GM23338 (cell line): ENCODE measurements around the gene SRRD. TPM values are rescaled to one million over a fixed set of nuclear protein-coding genes. Genes with fewer than 3 reads are reported as not detected.

Experiments
- CREB1 ChIP-seq: fragments of 250-450 bp; sonication (Bioruptor Pico); IDR thresholded peaks from 2 replicates; pipeline ENCODE4 v1.5.0; 2020; ENCODE audit warnings: low read depth, mild to moderate bottlenecking, moderate library complexity
- EZH2 ChIP-seq: fragments of 200-600 bp; sonication (generic); IDR thresholded peaks from one replicate; pipeline ENCODE4 v1.8.0; 2017; ENCODE audit warnings: antibody characterized with exemption, mild to moderate bottlenecking, low read depth; ENCODE audit not compliant: unreplicated experiment
- POLR2AphosphoS5 ChIP-seq: IDR thresholded peaks from 2 replicates; pipeline ENCODE4 v1.6.1; 2016; ENCODE audit warnings: antibody characterized with exemption, low read depth
- STAT1 ChIP-seq: IDR thresholded peaks from one replicate; pipeline ENCODE4 v1.6.1; 2016; ENCODE audit warnings: antibody characterized with exemption; ENCODE audit not compliant: unreplicated experiment
- ZNF114 ChIP-seq: fragments of 250-450 bp; sonication (Bioruptor Pico); IDR thresholded peaks from 2 replicates; pipeline ENCODE4 v1.5.0; 2020; ENCODE audit warnings: mild to moderate bottlenecking, moderate library complexity
- ZNF331 ChIP-seq: fragments of 250-450 bp; sonication (Bioruptor Pico); IDR thresholded peaks from 2 replicates; pipeline ENCODE4 v1.5.0; 2020; ENCODE audit warnings: low read depth, mild to moderate bottlenecking, moderate library complexity
- polyA plus RNA-seq: library from polyadenylated mRNA; unstranded; fragments of >200 nt; fragmentation: Nextera tagmentation; extraction: Ambion mirVana; gene quantifications from 2 replicates; pipeline ENCODE4 v1.2.1, GENCODE V29; 2016
- total RNA-seq: library from RNA; depleted of rRNA; stranded (reverse); fragments of >200 nt; shearing (Covaris generic); gene quantifications from 2 replicates; pipeline ENCODE4 v1.2.3, GENCODE V29; 2014
- TF ChIP-seq, protein P1 (sequence below): IDR thresholded peaks from one replicate; pipeline ENCODE4 v1.6.1; 2018; ENCODE audit warnings: antibody characterized with exemption; ENCODE audit not compliant: unreplicated experiment
- TF ChIP-seq, protein P2 (sequence below): fragments of 250-450 bp; sonication (Bioruptor Pico); IDR thresholded peaks from 2 replicates; pipeline ENCODE4 v1.5.0; 2020; ENCODE audit warnings: mild to moderate bottlenecking, moderate library complexity

SRRD gene
- total and polyA plus RNA-seq, 2 experiments from 2014 or later, result 17.8 to 23.2 TPM

DNA sequence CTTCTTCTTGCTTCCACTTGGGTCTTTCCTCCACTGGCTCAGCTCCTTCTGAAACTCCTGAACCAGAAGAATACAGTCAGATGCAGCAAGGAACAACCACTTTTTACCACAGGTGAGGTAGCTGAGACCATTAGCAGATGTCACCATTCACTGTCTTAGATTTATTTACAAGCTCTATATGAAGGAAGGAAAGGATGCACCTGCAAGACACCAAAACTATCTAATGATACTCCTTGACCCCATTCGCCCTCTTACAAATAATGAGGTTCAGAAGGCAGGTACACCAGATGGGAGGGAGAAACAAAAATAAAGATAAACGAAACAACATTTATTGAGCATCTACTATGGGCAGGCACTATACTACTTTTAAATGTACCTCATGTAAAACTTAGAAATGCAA is 18.3 kb downstream of the SRRD start (continued):
- TF ChIP-seq, protein P1, sequence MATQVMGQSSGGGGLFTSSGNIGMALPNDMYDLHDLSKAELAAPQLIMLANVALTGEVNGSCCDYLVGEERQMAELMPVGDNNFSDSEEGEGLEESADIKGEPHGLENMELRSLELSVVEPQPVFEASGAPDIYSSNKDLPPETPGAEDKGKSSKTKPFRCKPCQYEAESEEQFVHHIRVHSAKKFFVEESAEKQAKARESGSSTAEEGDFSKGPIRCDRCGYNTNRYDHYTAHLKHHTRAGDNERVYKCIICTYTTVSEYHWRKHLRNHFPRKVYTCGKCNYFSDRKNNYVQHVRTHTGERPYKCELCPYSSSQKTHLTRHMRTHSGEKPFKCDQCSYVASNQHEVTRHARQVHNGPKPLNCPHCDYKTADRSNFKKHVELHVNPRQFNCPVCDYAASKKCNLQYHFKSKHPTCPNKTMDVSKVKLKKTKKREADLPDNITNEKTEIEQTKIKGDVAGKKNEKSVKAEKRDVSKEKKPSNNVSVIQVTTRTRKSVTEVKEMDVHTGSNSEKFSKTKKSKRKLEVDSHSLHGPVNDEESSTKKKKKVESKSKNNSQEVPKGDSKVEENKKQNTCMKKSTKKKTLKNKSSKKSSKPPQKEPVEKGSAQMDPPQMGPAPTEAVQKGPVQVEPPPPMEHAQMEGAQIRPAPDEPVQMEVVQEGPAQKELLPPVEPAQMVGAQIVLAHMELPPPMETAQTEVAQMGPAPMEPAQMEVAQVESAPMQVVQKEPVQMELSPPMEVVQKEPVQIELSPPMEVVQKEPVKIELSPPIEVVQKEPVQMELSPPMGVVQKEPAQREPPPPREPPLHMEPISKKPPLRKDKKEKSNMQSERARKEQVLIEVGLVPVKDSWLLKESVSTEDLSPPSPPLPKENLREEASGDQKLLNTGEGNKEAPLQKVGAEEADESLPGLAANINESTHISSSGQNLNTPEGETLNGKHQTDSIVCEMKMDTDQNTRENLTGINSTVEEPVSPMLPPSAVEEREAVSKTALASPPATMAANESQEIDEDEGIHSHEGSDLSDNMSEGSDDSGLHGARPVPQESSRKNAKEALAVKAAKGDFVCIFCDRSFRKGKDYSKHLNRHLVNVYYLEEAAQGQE, result no peak
- no peak for TF ChIP-seq ZNF331 (CRISPR knock-in tag)
- TF ChIP-seq STAT1, result no peak
- TF ChIP-seq, protein P2, sequence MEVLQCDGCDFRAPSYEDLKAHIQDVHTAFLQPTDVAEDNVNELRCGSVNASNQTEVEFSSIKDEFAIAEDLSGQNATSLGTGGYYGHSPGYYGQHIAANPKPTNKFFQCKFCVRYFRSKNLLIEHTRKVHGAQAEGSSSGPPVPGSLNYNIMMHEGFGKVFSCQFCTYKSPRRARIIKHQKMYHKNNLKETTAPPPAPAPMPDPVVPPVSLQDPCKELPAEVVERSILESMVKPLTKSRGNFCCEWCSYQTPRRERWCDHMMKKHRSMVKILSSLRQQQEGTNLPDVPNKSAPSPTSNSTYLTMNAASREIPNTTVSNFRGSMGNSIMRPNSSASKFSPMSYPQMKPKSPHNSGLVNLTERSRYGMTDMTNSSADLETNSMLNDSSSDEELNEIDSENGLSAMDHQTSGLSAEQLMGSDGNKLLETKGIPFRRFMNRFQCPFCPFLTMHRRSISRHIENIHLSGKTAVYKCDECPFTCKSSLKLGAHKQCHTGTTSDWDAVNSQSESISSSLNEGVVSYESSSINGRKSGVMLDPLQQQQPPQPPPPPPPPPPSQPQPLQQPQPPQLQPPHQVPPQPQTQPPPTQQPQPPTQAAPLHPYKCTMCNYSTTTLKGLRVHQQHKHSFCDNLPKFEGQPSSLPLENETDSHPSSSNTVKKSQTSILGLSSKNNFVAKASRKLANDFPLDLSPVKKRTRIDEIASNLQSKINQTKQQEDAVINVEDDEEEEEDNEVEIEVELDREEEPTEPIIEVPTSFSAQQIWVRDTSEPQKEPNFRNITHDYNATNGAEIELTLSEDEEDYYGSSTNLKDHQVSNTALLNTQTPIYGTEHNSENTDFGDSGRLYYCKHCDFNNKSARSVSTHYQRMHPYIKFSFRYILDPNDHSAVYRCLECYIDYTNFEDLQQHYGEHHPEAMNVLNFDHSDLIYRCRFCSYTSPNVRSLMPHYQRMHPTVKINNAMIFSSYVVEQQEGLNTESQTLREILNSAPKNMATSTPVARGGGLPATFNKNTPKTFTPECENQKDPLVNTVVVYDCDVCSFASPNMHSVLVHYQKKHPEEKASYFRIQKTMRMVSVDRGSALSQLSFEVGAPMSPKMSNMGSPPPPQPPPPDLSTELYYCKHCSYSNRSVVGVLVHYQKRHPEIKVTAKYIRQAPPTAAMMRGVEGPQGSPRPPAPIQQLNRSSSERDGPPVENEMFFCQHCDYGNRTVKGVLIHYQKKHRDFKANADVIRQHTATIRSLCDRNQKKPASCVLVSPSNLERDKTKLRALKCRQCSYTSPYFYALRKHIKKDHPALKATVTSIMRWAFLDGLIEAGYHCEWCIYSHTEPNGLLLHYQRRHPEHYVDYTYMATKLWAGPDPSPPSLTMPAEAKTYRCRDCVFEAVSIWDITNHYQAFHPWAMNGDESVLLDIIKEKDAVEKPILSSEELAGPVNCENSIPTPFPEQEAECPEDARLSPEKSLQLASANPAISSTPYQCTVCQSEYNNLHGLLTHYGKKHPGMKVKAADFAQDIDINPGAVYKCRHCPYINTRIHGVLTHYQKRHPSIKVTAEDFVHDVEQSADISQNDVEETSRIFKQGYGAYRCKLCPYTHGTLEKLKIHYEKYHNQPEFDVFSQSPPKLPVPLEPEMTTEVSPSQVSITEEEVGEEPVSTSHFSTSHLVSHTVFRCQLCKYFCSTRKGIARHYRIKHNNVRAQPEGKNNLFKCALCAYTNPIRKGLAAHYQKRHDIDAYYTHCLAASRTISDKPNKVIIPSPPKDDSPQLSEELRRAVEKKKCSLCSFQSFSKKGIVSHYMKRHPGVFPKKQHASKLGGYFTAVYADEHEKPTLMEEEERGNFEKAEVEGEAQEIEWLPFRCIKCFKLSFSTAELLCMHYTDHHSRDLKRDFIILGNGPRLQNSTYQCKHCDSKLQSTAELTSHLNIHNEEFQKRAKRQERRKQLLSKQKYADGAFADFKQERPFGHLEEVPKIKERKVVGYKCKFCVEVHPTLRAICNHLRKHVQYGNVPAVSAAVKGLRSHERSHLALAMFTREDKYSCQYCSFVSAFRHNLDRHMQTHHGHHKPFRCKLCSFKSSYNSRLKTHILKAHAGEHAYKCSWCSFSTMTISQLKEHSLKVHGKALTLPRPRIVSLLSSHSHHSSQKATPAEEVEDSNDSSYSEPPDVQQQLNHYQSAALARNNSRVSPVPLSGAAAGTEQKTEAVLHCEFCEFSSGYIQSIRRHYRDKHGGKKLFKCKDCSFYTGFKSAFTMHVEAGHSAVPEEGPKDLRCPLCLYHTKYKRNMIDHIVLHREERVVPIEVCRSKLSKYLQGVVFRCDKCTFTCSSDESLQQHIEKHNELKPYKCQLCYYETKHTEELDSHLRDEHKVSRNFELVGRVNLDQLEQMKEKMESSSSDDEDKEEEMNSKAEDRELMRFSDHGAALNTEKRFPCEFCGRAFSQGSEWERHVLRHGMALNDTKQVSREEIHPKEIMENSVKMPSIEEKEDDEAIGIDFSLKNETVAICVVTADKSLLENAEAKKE (CRISPR knock-in tag), result no peak
- TF ChIP-seq CREB1, result no peak
- no peak for TF ChIP-seq EZH2
- TF ChIP-seq POLR2AphosphoS5, result no peak
- TF ChIP-seq ZNF114 (CRISPR knock-in tag), result no peak
